GM12872 (cell line): ENCODE measurements around the gene ZNF701.

Source experiments
- TF ChIP-seq, protein P1 (sequence below): IDR thresholded peaks from 3 replicates; pipeline ENCODE4 v1.5.1; 2011; ENCODE audit warnings: low read depth, mild to moderate bottlenecking, low read length, moderate library complexity; ENCODE audit not compliant: insufficient read depth

ZNF701 gene

DNA sequence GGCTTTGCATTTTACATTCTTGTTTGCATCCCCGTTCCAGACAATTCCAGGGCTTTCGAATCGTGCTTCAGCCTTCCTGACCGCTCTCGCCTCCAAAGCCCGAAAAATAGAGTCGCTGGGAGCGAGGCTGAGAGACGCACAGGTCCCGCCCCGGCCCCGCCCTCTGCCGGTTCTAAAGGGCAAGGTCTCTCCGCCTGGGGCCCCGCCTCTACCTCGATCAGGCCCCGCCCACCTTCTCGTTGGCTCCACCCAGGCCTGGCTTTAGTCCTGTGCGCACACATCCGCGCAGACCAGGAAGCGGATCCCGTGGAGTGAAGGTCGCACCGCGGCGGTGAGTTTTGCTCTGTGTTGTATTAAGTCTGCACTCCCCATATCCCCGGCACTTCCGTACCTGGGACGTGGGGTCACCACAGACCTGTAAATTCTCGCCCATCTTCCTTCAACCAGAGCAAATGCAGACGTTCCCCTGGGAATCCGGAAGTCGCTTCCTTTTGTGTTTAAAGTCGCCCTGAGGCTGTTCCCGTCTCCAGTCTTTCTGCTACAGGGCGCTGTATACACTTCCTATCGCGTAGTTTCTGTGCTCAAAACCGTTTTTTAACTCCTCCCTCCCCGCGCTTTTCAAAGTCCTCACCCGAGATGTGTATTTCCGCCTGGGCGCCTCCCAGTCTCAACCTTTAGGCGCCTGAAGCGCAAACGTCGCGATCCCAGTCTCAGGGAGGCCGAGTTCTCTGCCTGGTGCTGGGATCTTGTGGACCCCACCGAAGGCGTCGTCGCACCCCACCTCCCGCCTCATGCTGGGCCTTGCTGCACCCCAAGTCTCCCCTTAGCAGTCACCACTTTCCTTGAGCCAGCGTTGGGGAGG is at the start of gene ZNF701:
Gene ZNF701, plus strand, starts transcription at position 288 of the 862 bp plus-strand sequence. CDS start 3,861 bp downstream, outside the sequence.
- TF ChIP-seq, protein P1, sequence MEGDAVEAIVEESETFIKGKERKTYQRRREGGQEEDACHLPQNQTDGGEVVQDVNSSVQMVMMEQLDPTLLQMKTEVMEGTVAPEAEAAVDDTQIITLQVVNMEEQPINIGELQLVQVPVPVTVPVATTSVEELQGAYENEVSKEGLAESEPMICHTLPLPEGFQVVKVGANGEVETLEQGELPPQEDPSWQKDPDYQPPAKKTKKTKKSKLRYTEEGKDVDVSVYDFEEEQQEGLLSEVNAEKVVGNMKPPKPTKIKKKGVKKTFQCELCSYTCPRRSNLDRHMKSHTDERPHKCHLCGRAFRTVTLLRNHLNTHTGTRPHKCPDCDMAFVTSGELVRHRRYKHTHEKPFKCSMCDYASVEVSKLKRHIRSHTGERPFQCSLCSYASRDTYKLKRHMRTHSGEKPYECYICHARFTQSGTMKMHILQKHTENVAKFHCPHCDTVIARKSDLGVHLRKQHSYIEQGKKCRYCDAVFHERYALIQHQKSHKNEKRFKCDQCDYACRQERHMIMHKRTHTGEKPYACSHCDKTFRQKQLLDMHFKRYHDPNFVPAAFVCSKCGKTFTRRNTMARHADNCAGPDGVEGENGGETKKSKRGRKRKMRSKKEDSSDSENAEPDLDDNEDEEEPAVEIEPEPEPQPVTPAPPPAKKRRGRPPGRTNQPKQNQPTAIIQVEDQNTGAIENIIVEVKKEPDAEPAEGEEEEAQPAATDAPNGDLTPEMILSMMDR, result 0 out of 3 replicates have a peak, but pooled peaks have one; percentile 11

DNA sequence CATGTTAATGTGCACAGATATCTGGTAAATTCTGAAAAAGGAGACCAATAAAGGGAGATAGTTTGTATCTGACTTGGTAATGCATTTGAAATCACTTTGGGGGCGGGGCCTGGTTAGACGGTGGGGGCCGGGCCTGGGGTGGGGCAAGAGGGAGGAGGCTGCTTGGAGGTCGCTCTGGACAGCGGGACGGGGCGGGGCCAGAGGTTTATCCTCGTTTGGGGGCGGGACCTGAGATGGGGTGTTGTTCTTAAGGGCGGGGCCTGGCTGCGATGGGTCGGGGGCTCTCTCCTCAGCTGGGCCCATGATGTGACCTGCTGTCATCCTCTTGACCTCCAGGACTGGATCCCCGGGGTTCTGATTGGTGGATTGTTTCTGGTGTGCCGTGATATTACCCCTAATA is 47.5 kb upstream of the ZNF701 start:
- TF ChIP-seq, protein P1, result no peak

DNA sequence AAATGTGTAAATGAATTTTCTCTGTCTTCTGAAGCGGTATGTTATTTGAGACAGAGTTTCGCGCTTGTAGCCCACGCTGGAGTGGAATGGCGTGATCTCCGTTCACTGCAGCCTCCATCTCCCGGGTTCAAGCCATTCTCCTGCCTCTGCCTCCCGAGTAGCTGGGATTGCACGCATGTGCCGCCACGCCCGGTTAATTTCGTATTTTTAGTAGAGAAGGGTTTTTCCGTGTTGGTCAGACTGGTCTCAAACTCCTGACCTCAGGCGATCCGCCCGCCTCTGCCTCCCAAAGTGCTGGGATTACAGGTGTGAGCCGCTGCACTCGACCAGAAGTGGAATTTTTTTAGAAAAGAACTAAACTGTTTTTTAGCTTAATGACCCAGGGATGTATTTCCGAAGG is 46.0 kb upstream of the ZNF701 start:
- TF ChIP-seq, protein P1, result no peak

DNA sequence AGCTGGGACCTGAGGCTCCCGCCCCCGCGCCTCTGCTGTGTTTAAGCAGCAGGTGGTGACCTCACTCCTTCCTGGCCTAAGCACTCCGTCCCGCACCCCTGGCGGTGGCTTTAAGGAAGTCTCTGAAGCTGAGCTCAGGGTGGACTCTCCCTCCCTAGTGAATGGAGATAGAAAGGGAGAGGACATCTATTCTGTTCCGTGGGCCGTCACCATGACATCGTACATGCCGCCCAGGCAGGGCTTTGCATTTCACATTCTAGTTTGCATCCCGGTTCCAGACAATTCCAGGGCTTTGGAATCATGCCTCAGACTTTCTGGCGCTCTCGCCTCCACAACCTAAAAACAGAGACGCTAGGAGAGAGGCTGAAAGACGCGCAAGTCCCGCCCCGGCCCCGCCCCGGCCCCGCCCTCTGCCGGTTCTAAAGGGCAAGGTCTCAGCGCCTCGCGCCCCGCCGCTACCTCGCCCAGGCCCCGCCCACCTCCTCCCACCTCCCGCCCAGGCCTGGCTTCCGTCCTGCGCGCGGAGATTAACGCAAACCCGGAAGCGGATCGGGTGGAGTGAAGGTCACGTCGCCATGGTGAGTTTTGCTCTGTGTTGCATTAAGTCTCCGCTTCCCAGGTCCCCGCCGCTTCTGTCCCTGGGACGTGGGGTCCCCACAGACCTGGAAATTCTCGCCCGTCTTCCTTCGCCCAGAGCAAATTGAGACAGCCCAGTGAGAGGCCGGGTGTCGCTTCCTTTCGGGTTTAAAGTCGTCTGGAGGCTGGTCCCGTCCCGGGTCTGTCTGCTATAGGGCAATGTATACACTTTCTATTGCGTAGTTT is 42.7 kb upstream of the ZNF701 start, which contains the start of gene ZNF808:
Gene ZNF808, plus strand, starts transcription at position 535 of the 822 bp plus-strand sequence. CDS start 15,617 bp downstream, outside the sequence.
- TF ChIP-seq, protein P1, result peak; percentile 73

DNA sequence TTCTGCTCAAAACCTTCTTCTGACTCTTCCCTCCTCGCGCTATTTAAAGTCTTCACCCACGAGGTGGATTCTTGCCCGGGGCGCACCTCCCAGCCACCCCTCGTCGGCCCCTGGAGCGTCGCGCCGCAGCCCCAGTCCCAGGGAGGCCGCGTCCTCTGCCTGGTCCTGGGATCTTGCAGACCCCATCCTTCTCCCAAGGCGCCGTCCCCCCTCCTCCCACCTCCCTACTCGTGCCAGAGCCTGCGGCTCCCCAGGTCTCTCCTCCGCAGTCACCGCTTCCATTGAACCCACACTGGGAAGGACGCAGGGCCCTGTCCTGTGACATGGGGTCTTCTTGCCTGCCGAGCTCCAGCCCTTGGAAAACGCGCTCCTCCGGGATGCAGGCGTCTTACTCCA is 42.1 kb upstream of the ZNF701 start:
- TF ChIP-seq, protein P1, result no peak

DNA sequence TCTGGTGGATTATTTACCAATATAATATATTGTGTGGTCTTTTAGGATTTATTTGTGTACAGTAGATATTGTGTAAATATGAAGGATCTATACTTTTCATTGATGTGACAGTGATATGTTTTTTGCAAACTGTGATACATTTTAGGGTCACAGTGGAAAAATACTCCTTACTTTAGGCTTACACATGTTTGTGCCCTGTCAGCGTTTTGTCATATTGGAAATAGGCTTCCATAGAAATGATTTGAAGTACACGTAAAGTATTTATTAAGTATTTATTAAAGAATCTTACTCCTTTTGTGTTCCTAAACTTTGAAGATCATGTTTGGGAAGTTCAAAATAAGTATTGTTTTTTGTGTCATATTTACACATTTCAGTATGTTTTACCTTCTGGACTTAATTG is 37.6 kb upstream of the ZNF701 start:
- TF ChIP-seq, protein P1, result no peak

DNA sequence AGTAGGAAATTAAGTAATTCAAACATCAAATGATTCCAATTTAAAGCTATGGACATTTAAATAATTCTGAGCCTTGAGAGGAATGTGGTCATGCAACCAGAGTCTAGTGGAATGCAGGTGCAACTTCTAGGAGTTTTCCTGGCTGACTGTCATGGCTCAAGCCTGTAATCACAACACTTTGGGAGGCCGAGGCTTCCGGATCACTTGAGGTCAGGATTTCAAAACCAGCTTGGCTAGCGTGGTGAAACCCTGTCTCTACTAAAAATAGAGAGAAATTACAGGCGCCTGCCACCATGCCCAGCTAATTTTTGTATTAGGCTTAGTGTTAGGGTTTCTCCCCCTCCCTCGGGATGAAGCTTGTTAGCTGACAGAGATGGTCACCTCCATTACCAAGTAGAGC is 36.2 kb upstream of the ZNF701 start:
- TF ChIP-seq, protein P1, result no peak
